ENCODE measurements around the gene VEPH1.

The VEPH1 gene

DNA sequence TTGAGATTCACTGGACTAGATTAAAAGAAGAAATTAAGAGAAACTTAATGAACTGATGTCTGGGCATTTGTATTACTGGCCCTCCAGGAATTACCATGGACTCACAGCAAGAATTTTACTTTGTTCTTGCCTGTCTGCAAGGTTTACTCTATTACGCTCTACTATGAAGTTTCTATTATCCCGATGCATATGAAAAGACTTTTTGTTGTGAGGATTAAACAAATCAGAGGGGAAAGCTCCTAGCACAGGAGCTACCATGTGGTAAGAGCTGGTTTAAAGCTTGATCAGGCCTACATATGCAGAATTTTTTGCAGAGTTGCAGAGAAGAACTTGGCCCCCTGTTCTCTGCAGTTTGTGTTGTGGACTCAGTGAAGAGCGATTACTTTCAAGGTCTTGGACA is 128.3 kb downstream of the VEPH1 start:
- TF ChIP-seq, protein P1, sequence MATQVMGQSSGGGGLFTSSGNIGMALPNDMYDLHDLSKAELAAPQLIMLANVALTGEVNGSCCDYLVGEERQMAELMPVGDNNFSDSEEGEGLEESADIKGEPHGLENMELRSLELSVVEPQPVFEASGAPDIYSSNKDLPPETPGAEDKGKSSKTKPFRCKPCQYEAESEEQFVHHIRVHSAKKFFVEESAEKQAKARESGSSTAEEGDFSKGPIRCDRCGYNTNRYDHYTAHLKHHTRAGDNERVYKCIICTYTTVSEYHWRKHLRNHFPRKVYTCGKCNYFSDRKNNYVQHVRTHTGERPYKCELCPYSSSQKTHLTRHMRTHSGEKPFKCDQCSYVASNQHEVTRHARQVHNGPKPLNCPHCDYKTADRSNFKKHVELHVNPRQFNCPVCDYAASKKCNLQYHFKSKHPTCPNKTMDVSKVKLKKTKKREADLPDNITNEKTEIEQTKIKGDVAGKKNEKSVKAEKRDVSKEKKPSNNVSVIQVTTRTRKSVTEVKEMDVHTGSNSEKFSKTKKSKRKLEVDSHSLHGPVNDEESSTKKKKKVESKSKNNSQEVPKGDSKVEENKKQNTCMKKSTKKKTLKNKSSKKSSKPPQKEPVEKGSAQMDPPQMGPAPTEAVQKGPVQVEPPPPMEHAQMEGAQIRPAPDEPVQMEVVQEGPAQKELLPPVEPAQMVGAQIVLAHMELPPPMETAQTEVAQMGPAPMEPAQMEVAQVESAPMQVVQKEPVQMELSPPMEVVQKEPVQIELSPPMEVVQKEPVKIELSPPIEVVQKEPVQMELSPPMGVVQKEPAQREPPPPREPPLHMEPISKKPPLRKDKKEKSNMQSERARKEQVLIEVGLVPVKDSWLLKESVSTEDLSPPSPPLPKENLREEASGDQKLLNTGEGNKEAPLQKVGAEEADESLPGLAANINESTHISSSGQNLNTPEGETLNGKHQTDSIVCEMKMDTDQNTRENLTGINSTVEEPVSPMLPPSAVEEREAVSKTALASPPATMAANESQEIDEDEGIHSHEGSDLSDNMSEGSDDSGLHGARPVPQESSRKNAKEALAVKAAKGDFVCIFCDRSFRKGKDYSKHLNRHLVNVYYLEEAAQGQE (IDR thresholded peaks at IDR 0.05; ENCODE audit: insufficient replicate concordance, low read depth), result no peak
- TF ChIP-seq, protein P2, sequence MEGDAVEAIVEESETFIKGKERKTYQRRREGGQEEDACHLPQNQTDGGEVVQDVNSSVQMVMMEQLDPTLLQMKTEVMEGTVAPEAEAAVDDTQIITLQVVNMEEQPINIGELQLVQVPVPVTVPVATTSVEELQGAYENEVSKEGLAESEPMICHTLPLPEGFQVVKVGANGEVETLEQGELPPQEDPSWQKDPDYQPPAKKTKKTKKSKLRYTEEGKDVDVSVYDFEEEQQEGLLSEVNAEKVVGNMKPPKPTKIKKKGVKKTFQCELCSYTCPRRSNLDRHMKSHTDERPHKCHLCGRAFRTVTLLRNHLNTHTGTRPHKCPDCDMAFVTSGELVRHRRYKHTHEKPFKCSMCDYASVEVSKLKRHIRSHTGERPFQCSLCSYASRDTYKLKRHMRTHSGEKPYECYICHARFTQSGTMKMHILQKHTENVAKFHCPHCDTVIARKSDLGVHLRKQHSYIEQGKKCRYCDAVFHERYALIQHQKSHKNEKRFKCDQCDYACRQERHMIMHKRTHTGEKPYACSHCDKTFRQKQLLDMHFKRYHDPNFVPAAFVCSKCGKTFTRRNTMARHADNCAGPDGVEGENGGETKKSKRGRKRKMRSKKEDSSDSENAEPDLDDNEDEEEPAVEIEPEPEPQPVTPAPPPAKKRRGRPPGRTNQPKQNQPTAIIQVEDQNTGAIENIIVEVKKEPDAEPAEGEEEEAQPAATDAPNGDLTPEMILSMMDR (IDR thresholded peaks at IDR 0.05; ENCODE audit: insufficient read depth, low read length), result no peak
- TF ChIP-seq GABPA (IDR thresholded peaks at IDR 0.05; ENCODE audit: low read depth), result no peak
- no peak for TF ChIP-seq SPI1 (IDR thresholded peaks at IDR 0.05; ENCODE audit: borderline replicate concordance, low read depth)
- no peak for TF ChIP-seq POLR2AphosphoS5 (IDR thresholded peaks at IDR 0.05; ENCODE audit: low read depth)
- no peak overlapping the region for H3K4me3 ChIP-seq (replicated peaks; ENCODE audit: insufficient read depth, low read length)
- H3K27ac ChIP-seq (replicated peaks), result no peak overlapping the region
- no peaks in the 10 kb centered on the region for H3K27me3 ChIP-seq (ENCODE audit: insufficient read depth, poor library complexity, severe bottlenecking)
- DNase-seq (ENCODE audit: low read depth in 1 of 2, low spot score in 1 of 2), result no peak

DNA sequence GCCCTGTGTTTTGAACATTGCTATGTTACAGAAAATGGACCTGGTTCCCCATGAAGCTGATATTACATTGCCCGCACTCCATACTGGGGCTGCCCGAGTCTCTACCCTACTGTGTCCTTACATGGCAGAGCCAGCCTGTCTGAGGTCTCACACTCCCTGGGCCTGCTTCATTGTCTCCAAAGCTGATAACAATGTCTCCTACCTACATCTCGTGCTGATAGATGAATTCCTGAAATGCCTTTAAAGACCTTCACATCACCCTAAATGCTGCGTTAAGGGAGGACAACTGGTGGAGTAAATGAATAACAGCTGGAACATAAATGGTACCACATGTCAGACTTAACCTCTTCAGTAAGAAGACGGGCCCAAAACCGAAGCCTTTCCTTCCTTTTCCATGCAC is 129.4 kb downstream of the VEPH1 start:
- Histone ChIP-seq H3K27ac (replicated peaks) (no peak overlapping the region), H3K4me3 (replicated peaks; ENCODE audit: insufficient read depth, low read length) (no peak overlapping the region), H3K27me3 (ENCODE audit: insufficient read depth, poor library complexity, severe bottlenecking) (no peaks in the 10 kb centered on the region)
- TF ChIP-seq POLR2AphosphoS5 (IDR thresholded peaks at IDR 0.05; ENCODE audit: low read depth) (no peak), GABPA (IDR thresholded peaks at IDR 0.05; ENCODE audit: low read depth) (no peak), SPI1 (IDR thresholded peaks at IDR 0.05; ENCODE audit: borderline replicate concordance, low read depth) (no peak)
- TF ChIP-seq, protein P1 (IDR thresholded peaks at IDR 0.05; ENCODE audit: insufficient replicate concordance, low read depth), result no peak
- TF ChIP-seq, protein P2 (IDR thresholded peaks at IDR 0.05; ENCODE audit: insufficient read depth, low read length), result no peak
- DNase-seq (ENCODE audit: low read depth in 1 of 2, low spot score in 1 of 2), result no peak

DNA sequence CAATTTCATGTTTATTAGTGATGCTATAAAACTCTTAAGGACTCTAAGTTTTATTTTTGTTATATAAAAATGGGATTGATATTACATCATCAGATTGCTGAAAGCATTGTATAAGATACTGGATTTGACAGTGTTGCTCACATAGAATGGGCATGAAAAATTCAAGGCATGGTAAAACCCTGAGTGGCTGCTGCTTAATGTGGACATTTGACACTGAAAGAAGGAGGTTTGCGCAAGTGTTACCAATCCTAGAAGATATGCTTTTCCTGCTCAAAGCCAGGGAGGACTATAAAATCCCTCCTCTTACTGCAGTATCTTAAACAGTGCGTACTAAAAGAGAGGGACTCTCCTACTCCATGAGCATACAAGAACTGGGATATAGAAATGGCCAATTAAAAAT is 132.3 kb downstream of the VEPH1 start:
- DNase-seq (ENCODE audit: low read depth in 1 of 2, low spot score in 1 of 2), result no peak
- Histone ChIP-seq H3K27me3 (ENCODE audit: insufficient read depth, poor library complexity, severe bottlenecking) (no peaks in the 10 kb centered on the region), H3K4me3 (replicated peaks; ENCODE audit: insufficient read depth, low read length) (no peak overlapping the region), H3K27ac (replicated peaks) (no peak overlapping the region)
- TF ChIP-seq, protein P2 (IDR thresholded peaks at IDR 0.05; ENCODE audit: insufficient read depth, low read length), result no peak
- TF ChIP-seq, protein P1 (IDR thresholded peaks at IDR 0.05; ENCODE audit: insufficient replicate concordance, low read depth), result no peak
- TF ChIP-seq GABPA (IDR thresholded peaks at IDR 0.05; ENCODE audit: low read depth) (no peak), SPI1 (IDR thresholded peaks at IDR 0.05; ENCODE audit: borderline replicate concordance, low read depth) (no peak), POLR2AphosphoS5 (IDR thresholded peaks at IDR 0.05; ENCODE audit: low read depth) (no peak)
